Endodermal cell (in vitro differentiated cells): ENCODE data around the gene OR10H5. TPM values are rescaled to one million over a fixed set of nuclear protein-coding genes. Genes with fewer than 3 reads are reported as not detected.
"Not testable (repeated sequence)": the region's sequence is repeated elsewhere in the genome, so short reads cannot be mapped to it uniquely, and the experiment has no call there.

Experiments
- DNase-seq: peaks from one replicate; pipeline ENCODE4 v3.0.0-alpha.2; 2017
- H3K27ac ChIP-seq: 2 replicates; pipeline ENCODE4 v1.5.1; 2013; ENCODE audit warnings: mild to moderate bottlenecking, low read depth, low read length, moderate library complexity
- H3K27me3 ChIP-seq: 2 replicates; pipeline ENCODE4 v1.6.1; 2013; ENCODE audit warnings: mild to moderate bottlenecking, low read length, moderate library complexity; ENCODE audit not compliant: insufficient read depth, control insufficient read depth, poor library complexity, severe bottlenecking
- H3K36me3 ChIP-seq: 2 replicates; pipeline ENCODE4 v1.7.0; 2013; ENCODE audit warnings: mild to moderate bottlenecking, low read length, moderate library complexity; ENCODE audit not compliant: control insufficient read depth, insufficient read depth
- H3K4me1 ChIP-seq: one replicate; pipeline ENCODE4 v1.7.0; 2013; ENCODE audit warnings: low read length; ENCODE audit not compliant: control insufficient read depth, insufficient read depth
- H3K4me3 ChIP-seq: 2 replicates; pipeline ENCODE4 v1.5.1; 2013; ENCODE audit warnings: mild to moderate bottlenecking, low read length, moderate library complexity
- H3K9ac ChIP-seq: 2 replicates; pipeline ENCODE4 v1.6.1; 2013; ENCODE audit warnings: mild to moderate bottlenecking, low read length, moderate library complexity; ENCODE audit not compliant: poor library complexity, severe bottlenecking; ENCODE audit errors: extremely low read depth
- H3K9me3 ChIP-seq: 2 replicates; pipeline ENCODE4 v1.6.1; 2013; ENCODE audit warnings: mild to moderate bottlenecking, low read length, moderate library complexity; ENCODE audit not compliant: control insufficient read depth
- H3K27ac Mint-ChIP-seq: 2 replicates; pipeline ENCODE4 v1.8.0; 2020; ENCODE audit warnings: mixed read lengths
- H3K27me3 Mint-ChIP-seq: 2 replicates; pipeline ENCODE4 v1.8.0; 2021; ENCODE audit warnings: mild to moderate bottlenecking, mixed read lengths; ENCODE audit not compliant: insufficient read depth
- H3K36me3 Mint-ChIP-seq: 2 replicates; pipeline ENCODE4 v1.8.0; 2020; ENCODE audit warnings: low read depth, mixed read lengths
- H3K4me1 Mint-ChIP-seq: 2 replicates; pipeline ENCODE4 v1.8.0; 2020; ENCODE audit warnings: mixed read lengths
- H3K4me3 Mint-ChIP-seq: 2 replicates; pipeline ENCODE4 v1.8.0; 2020; ENCODE audit warnings: mild to moderate bottlenecking, moderate library complexity, mixed read lengths
- H3K9me3 Mint-ChIP-seq: 2 replicates; pipeline ENCODE4 v1.8.0; 2020; ENCODE audit warnings: mild to moderate bottlenecking, mixed read lengths
- WGBS, 2 experiments: methylation state at CpG; one replicate each; pipeline versions ENCODE4 v1.1.5 to v1.1.7; 2013; ENCODE audit warnings: missing lambda C conversion rate in 2 of 2, mixed read lengths in 1 of 2; ENCODE audit not compliant: insufficient coverage in 1 of 2, insufficient read length in 1 of 2; 5-methylcytosine and 5-hydroxymethylcytosine counted together
- total RNA-seq, 2 donors: library from RNA; stranded (reverse); fragmentation: NEBNext Ultra II Directional in 1 of 2; extraction: Animal tissue kit (Norgen Biotek cat#: 25700) in 1 of 2; gene quantifications; 2 replicates in 1 of 2; 3 replicates in 1 of 2; pipeline ENCODE4 v1.2.1, GENCODE V29; 2021
- TF ChIP-seq, protein P1 (sequence below): fragments of 200-600 bp; sonication (generic); conservative IDR thresholded peaks from 2 replicates; pipeline ENCODE4 v1.5.0; 2021; ENCODE audit warnings: antibody characterized with exemption, mild to moderate bottlenecking

OR10H5 gene
- total RNA-seq, 2 donors from 2014 or later = not detected

GRCh38 chr19:15820646-15821045 is 33.2 kb downstream of the OR10H5 start:
- H3K4me1 Mint-ChIP-seq = no peaks in the 10 kb centered on the region
- no peak overlapping the region for H3K27ac ChIP-seq
- H3K9me3 ChIP-seq = peaks cover 45% of the 10 kb centered on the region
- H3K9ac ChIP-seq = no peak overlapping the region
- TF ChIP-seq, protein P1, sequence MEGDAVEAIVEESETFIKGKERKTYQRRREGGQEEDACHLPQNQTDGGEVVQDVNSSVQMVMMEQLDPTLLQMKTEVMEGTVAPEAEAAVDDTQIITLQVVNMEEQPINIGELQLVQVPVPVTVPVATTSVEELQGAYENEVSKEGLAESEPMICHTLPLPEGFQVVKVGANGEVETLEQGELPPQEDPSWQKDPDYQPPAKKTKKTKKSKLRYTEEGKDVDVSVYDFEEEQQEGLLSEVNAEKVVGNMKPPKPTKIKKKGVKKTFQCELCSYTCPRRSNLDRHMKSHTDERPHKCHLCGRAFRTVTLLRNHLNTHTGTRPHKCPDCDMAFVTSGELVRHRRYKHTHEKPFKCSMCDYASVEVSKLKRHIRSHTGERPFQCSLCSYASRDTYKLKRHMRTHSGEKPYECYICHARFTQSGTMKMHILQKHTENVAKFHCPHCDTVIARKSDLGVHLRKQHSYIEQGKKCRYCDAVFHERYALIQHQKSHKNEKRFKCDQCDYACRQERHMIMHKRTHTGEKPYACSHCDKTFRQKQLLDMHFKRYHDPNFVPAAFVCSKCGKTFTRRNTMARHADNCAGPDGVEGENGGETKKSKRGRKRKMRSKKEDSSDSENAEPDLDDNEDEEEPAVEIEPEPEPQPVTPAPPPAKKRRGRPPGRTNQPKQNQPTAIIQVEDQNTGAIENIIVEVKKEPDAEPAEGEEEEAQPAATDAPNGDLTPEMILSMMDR = no peak
- H3K36me3 ChIP-seq = no peaks in the 10 kb centered on the region
- H3K4me3 ChIP-seq = no peak overlapping the region
- no peaks in the 10 kb centered on the region for H3K4me1 ChIP-seq
- peaks cover 3% of the 10 kb centered on the region for H3K36me3 Mint-ChIP-seq
- no peaks in the 10 kb centered on the region for H3K27me3 Mint-ChIP-seq
- no peak overlapping the region for H3K4me3 Mint-ChIP-seq
- H3K9me3 Mint-ChIP-seq = peaks cover 86% of the 10 kb centered on the region
- DNase-seq = no peak
- H3K27ac Mint-ChIP-seq = no peak overlapping the region
- no peaks in the 10 kb centered on the region for H3K27me3 ChIP-seq
- WGBS, 2 experiments = 79 to 82% methylated on average over 6 to 8 of the region's 8 CpGs

- Histone ChIP-seq H3K4me1 (no peaks in the 10 kb centered on the region), H3K36me3 (no peaks in the 10 kb centered on the region), H3K9me3 (peaks cover 62% of the 10 kb centered on the region), H3K4me3 (no peak overlapping the region), H3K27me3 (no peaks in the 10 kb centered on the region), H3K27ac (no peak overlapping the region), H3K9ac (no peak overlapping the region)
- Mint-ChIP-seq H3K36me3 (no peaks in the 10 kb centered on the region), H3K27ac (no peak overlapping the region), H3K4me1 (no peaks in the 10 kb centered on the region), H3K4me3 (no peak overlapping the region), H3K9me3 (peaks cover 63% of the 10 kb centered on the region), H3K27me3 (no peaks in the 10 kb centered on the region)
- TF ChIP-seq, protein P1 = no peak
- WGBS, 2 experiments = no CpG with 5 or more reads among the region's 1 CpG
- no peak for DNase-seq
Measured at GRCh38 chr19:15825753-15826152, 38.3 kb downstream of the OR10H5 start.

DNA sequence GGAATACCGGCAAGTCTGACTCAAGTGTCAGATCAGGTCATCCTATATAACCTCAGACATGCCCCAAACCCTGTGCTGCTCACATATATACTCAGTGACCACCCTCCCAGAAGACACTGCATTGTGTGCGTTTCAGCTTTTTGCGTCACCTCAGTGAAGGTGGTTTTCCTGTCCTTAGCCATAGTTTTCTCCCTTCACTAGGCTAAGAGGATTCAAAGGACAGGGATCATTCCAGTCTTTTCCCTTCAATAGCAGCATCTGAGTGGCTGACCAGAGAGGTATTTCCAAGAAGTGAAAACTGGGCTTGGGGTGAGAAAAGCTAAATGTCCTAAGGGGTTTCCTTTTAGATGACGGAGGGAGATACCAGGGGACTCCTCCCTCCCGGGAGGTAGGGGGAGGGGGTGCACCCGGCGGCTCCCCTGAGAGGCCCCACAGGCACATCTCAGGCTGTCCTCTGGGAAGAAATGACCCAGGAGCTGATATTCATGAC is 40.7 kb downstream of the OR10H5 start:
- H3K4me3 ChIP-seq = no peak overlapping the region
- no peaks in the 10 kb centered on the region for H3K36me3 Mint-ChIP-seq
- H3K4me3 Mint-ChIP-seq = no peak overlapping the region
- H3K9me3 Mint-ChIP-seq = peaks cover 46% of the 10 kb centered on the region
- H3K27ac ChIP-seq = no peak overlapping the region
- 88 to 98% methylated on average over 7 of the region's 7 CpGs for WGBS, 2 experiments
- no peak overlapping the region for H3K27ac Mint-ChIP-seq
- H3K27me3 ChIP-seq = no peaks in the 10 kb centered on the region
- H3K9ac ChIP-seq = no peak overlapping the region
- TF ChIP-seq, protein P1 = no peak
- H3K36me3 ChIP-seq = no peaks in the 10 kb centered on the region
- DNase-seq = no peak
- H3K9me3 ChIP-seq = peaks cover 72% of the 10 kb centered on the region
- no peaks in the 10 kb centered on the region for H3K4me1 Mint-ChIP-seq
- H3K27me3 Mint-ChIP-seq = no peaks in the 10 kb centered on the region
- H3K4me1 ChIP-seq = no peaks in the 10 kb centered on the region

- H3K4me1 Mint-ChIP-seq, H3K27ac ChIP-seq, H3K4me3 Mint-ChIP-seq, H3K36me3 Mint-ChIP-seq, H3K4me1 ChIP-seq, H3K27me3 ChIP-seq, H3K4me3 ChIP-seq, H3K9ac ChIP-seq, H3K36me3 ChIP-seq, H3K27me3 Mint-ChIP-seq, H3K27ac Mint-ChIP-seq, DNase-seq: not testable (repeated sequence)
- peaks cover 41% of the 10 kb centered on the region for H3K9me3 Mint-ChIP-seq
- H3K9me3 ChIP-seq = peaks cover 68% of the 10 kb centered on the region
- 63 to 64% methylated on average over 10 to 13 of the region's 13 CpGs for WGBS, 2 experiments
Measured at GRCh38 chr19:15828611-15829305, 41.3 kb downstream of the OR10H5 start.
